Thoracic aorta (tissue), 2 donors: ENCODE data around the gene ALKBH6. TPM values are rescaled to one million over a fixed set of nuclear protein-coding genes. Genes with fewer than 3 reads are reported as not detected.

ENCODE experiments used
- ATAC-seq: fragments of 150-250 bp; one replicate; pipeline ENCODE4 v1.8.0; 2017; ENCODE audit warnings: low read depth; ENCODE audit not compliant: insufficient number of reproducible peaks, low FRiP score
- DNase-seq: peaks from one replicate; pipeline ENCODE4 v3.0.0-alpha.2; 2020; ENCODE audit warnings: low spot score
- H3K27ac ChIP-seq, 2 donors: fragments of 200-600 bp; sonication (generic); 1 replicate in 1 of 2; 2 replicates in 1 of 2; pipeline ENCODE4 v1.5.1; 2016; ENCODE audit warnings: mild to moderate bottlenecking in 2 of 2, moderate library complexity in 2 of 2
- H3K27me3 ChIP-seq: fragments of 200-600 bp; sonication (generic); replicated peaks from 2 replicates; pipeline ENCODE4 v1.6.0; 2016; ENCODE audit warnings: mild to moderate bottlenecking; ENCODE audit not compliant: insufficient read depth
- H3K36me3 ChIP-seq: fragments of 200-600 bp; sonication (generic); one replicate; pipeline ENCODE4 v1.5.1; 2016
- H3K4me1 ChIP-seq, 2 donors: fragments of 200-600 bp; sonication (generic); 1 replicate in 1 of 2; 2 replicates in 1 of 2; pipeline versions ENCODE4 v1.5.1 to v1.6.0; 2016; ENCODE audit warnings: low read depth in 2 of 2, mild to moderate bottlenecking in 1 of 2; ENCODE audit not compliant: control insufficient read depth in 1 of 2
- H3K4me3 ChIP-seq: fragments of 200-600 bp; sonication (generic); 2 replicates; pipeline ENCODE4 v1.5.1; 2016; ENCODE audit warnings: mild to moderate bottlenecking
- H3K9me3 ChIP-seq: fragments of 200-600 bp; sonication (generic); 2 replicates; pipeline ENCODE4 v1.5.1; 2016
- CTCF ChIP-seq: fragments of 200-600 bp; sonication (generic); IDR thresholded peaks from one replicate; pipeline ENCODE4 v1.5.1; 2019; ENCODE audit warnings: antibody characterized with exemption
- total RNA-seq, 2 donors: library from RNA; depleted of rRNA; stranded (reverse); fragments of >200 nt; gene quantifications; one replicate each; pipeline versions ENCODE4 v1.1.0 to v1.2.3, GENCODE V29; 2016

Gene ALKBH6
- total RNA-seq, 2 donors from 2014 or later = 19.8 to 55.8 TPM

- Histone ChIP-seq H3K27ac (peak overlapping the region in 1 of 2 donors; percentile 14), H3K9me3 (no peaks in the 10 kb centered on the region), H3K36me3 (no peaks in the 10 kb centered on the region), H3K27me3 (no peaks in the 10 kb centered on the region), H3K4me3 (peak overlapping the region; percentile 72), H3K4me1 (peaks cover 5 to 21% of the 10 kb centered on the region in 2 donors)
- DNase-seq (no peak), ATAC-seq (peak; percentile 35)
- no peak for TF ChIP-seq CTCF
Measured at GRCh38 chr19:36009220-36009619, 4.8 kb downstream of the ALKBH6 start.

GRCh38 chr19:36008336-36008978 is 5.6 kb downstream of the ALKBH6 start, which contains the start of gene SYNE4:
Gene SYNE4, minus strand, starts transcription at chr19:36008813. Its CDS starts 132 bp downstream, at chr19:36008681.
- TF ChIP-seq CTCF = no peak
- Histone ChIP-seq H3K9me3 (no peaks in the 10 kb centered on the region), H3K27ac (peak within 1 kb of the TSS in 1 of 2 donors; percentile 14), H3K4me1 (peaks cover 5 to 19% of the 10 kb centered on the region in 2 donors), H3K4me3 (peak within 1 kb of the TSS; percentile 72), H3K36me3 (no peaks in the 10 kb centered on the region), H3K27me3 (no peaks in the 10 kb centered on the region)
- no peak for DNase-seq
- no peak for ATAC-seq

GRCh38 chr19:36006955-36007354 is 7.1 kb downstream of the ALKBH6 start:
- Histone ChIP-seq H3K27me3 (no peaks in the 10 kb centered on the region), H3K4me3 (no peak overlapping the region), H3K9me3 (no peaks in the 10 kb centered on the region), H3K36me3 (no peaks in the 10 kb centered on the region), H3K4me1 (peaks cover 5 to 14% of the 10 kb centered on the region in 2 donors), H3K27ac (no peak overlapping the region)
- no peak for TF ChIP-seq CTCF
- no peak for DNase-seq
- no peak for ATAC-seq

- Histone ChIP-seq H3K36me3 (no peaks in the 10 kb centered on the region), H3K4me1 (peaks cover 0 to 10% of the 10 kb centered on the region in 2 donors), H3K27ac (no peak overlapping the region), H3K27me3 (no peaks in the 10 kb centered on the region), H3K4me3 (no peak overlapping the region), H3K9me3 (no peaks in the 10 kb centered on the region)
- ATAC-seq (no peak), DNase-seq (no peak)
- no peak for TF ChIP-seq CTCF
Measured at GRCh38 chr19:36003284-36003683, 10.7 kb downstream of the ALKBH6 start.

- Histone ChIP-seq H3K36me3 (peaks cover 5% of the 10 kb centered on the region), H3K4me3 (no peak overlapping the region), H3K9me3 (no peaks in the 10 kb centered on the region), H3K27ac (no peak overlapping the region), H3K27me3 (no peaks in the 10 kb centered on the region), H3K4me1 (peaks cover 2 to 16% of the 10 kb centered on the region in 2 donors)
- DNase-seq (no peak), ATAC-seq (no peak)
- no peak for TF ChIP-seq CTCF
Measured at GRCh38 chr19:36001605-36002004, 12.4 kb downstream of the ALKBH6 start.
